HG03103 (cell line): ENCODE data around the gene HSPB7.
A peak's percentile ranks its signal among the peaks of the same experiment; 100 is the strongest.
"Not testable (repeated sequence)": the region's sequence is repeated elsewhere in the genome, so short reads cannot be mapped to it uniquely, and the experiment has no call there.

Experiments
- ATAC-seq: cut with Tn5 transposase; IDR thresholded peaks from one replicate; pipeline ENCODE4 v1.9.1; 2021; ENCODE audit warnings: low read depth; ENCODE audit not compliant: unreplicated experiment

The HSPB7 gene

DNA sequence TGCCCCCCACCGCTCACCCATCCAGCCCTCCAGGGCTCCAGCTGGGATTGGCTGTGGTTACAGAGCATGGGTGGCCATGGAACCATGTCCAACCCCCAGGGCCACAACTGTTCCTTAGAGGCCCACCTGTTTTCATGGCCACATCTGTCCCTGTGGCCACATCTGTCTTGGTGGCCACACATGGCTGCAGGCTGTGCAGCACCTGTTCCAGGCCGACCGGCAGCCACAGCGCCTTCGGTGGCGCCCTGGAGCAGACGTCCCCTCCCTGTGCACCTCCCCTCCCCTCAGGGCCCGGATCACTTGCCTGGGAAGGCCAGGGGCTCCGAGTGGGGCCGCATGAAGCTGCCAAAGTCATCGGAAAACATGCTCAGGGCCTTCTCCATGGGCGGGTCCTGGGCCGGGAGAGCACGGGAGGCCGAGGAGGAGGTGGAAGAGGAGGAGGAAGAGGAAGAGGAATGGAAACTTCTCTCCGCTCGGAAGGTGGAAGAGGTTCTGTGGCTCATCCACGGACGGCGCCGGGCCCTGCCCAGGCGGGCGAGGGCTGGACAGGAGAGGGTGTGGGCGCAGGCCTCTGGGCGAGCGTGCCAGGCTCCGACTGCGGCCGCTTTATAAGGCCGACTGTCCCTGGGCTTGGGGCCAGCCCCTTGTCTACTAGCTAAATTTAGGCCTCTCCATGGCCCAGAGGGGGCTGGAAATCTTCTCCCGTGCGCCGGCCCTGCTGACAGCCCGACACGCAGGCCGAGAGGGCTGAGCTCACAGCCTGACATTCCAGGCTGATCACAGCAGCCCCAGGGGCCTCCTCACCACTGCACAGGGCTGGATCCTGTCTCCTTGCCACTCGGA is at the start of gene HSPB7:
Gene HSPB7, minus strand, starts transcription at position 583 of the 843 bp plus-strand sequence. Its CDS starts 80 bp downstream, at position 503.
- ATAC-seq, result no peak

DNA sequence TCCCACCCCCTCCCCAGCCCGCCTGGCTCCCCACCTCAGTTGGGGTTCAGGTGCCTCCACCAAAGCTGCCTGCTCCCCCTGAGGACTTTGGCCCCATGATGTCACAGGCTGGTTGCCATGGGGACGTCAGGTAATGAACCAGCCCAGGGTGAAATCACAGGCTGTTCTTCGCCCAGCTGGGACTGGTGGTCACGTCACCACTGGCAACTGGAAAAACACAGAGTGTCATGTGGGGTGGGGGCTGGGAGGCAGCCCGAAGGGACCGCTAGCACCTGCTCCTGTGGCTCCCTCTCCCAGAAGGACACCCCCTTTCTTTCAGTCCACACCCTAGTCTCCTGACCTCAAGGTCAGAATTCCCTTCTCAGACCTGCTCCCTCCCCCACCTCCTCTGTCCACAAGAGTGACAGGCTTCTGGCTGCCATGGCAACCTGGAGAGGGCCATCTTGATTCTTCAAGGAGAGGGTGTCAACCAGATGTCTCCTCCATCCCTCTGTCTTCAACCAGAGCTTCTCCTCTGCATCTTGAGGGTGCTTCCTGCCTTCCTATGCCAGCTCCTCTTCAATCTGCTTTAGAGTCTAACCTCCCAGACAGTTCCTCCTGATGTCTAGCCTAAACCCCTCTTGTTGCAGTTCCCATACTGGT is 49.4 kb upstream of the HSPB7 start:
- no peak for ATAC-seq

DNA sequence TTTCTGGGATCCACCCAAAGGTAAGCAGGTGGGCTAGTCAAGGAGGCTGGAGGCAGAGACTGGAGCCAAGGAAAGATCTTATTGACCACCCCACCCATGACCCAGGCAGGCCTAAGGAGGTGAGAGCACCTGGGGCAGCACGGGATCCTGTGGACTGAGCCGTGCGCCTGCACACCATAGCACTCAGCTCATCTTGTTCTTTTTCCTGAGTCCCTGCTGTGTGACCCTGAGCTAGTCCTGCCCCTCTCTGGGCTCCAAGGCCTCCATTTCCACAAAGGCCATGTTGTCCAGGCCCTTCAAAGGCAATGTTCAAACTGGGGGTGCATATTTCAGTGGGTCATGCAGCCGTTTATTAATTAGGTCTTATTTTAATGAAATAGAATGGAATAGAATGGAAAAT is 48.4 kb upstream of the HSPB7 start:
- no peak for ATAC-seq

DNA sequence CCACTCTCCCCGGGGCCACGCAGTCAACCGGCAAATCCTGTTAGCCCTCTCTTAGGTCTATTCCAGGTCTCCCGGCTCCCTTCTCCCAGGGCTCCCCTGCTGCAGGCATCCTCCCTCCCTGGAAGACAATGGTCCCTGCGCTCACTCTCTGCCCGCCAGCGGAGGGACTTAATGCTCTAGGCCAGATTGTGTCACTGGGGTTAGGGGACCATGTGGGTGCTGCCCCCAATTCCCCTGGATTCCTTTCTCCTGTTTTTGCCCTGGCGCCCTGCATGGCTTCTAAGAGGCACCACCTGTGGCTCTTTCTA is 47.4 kb upstream of the HSPB7 start:
- no peak for ATAC-seq

DNA sequence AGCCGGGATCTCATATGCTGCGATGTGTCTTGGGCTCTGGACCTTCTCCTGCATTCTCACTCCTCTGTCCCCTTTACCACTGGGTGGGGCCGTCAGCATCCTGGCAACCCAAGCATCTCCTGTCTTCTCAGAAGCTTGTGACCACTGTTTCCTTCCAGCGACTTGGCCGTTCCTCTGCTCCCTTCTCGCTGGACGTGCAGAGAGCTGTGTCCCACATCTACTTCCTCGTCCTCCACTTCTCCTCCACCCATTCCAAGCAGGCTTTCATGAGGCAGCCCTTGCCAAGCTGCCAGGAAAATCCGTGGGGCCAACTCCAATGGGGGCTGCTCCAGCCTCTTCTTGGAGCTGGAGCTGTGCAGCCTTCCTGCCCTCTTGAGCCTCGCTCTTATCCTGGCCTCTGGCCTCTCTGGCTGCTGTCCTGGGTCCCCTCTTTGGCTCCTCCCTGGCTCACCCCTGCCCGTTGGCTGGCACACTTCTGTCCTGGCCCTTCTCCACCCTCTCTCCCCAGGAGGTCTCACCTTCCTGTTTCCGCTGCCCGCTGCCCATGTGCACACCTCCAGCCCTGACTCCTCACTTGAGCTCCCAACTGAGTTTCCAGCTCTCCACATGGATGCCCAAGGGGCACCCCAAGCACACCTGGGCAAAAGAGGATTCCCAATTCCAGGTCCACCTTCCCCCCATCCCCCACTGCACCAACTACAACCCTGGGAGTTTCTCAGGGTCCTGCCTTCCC is 46.9 kb upstream of the HSPB7 start:
- no peak for ATAC-seq

DNA sequence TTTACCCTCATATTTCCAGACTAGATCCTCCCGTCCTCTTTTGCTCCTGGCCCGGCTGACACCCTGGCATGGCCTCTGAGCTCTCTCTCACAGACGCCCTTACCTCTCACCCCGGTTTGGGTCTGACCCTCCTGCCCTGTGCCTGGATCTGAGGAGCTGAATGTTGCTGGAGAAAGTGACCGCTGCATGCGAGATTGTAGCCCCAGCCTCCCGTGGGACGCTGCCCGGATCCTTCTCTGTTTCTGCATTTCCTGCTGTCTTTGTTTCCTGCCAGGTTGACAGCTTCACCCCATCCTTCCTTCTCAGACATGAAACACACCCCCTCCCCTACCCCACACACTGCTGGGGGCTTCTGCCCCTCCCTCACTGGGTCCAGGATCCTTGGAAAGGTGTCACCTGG is 46.1 kb upstream of the HSPB7 start:
- ATAC-seq, result no peak

DNA sequence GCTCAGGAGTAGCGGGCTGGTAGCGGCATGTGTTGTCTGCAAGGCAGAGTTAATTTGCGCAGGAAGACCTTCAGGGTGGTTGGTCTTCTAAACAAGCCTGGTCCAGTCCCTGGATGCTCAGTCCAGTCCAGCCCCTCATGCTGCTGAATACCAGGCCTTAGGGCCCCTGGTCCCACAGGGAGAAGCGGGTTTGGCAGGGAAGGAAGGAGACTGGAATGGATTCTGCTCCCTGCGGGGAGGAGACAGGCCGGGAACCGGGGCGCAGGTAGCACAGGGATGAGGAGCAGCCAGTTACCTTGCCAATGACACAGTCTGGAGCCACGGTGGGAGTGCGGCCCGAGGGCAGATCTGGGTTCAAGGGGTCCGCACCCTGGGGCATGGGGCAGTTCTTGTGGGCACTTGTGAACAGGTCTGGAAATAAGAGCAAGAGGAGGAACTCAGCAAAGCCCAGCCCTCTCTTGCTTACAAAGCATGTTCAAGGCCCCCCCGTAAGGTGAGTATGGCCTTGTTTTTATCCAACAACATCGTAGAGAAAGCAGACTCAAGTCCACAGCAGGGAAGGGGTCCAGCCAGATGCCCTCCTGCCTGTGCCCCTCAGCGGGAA is 45.5 kb upstream of the HSPB7 start:
- no peak for ATAC-seq

DNA sequence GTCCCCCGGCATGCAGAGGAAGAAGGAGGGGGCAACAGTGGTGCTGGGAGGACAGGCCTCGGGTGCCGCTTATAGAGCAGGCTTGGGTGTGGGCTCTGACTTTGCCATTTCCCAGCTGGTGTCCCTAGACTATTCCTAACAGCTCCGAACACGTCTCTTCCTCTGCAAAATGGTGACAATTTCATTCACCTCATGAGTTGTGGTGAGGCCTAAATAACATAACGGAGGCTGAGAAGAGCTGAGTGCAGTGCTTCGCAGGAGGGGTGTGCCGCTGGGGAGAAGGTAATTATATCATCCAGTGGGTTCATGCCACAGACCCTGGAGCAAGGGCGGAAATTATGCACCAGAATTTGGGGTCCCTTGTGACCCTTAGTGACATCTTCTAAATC is 44.8 kb upstream of the HSPB7 start:
- ATAC-seq, result not testable (repeated sequence)

DNA sequence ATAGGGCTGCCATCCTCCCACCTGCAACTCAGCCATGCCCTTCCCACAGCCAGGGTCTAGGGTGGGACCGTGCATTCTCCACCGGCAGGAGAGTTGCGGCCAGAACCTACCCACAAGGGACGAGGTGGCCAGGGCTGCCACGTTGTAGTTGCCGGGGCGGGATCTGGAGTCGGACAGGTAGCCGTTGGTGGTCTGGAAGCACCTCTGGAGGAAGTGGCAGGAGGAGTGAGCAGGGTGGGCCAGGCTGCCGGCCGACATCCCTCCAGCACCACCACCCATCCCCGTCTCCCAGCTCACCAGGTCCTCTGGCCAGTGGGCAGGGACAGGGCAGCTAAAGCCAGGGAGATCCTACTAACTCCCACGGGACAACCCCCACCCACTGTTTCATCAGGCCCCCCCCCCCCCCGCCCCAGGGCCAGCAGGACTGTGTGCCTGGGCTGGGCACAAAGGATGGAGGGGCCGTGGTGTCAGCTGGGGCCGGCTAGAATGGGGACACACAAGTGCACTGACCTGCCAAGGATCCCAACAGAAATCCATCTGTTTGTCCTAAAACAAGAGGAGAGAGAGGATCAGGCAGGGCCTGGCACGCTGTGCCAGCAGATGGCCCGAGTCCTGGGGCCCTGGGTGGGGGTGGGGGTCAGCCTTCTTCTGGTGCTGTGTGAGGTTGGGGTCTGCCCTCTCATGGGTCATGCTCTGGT is 44.3 kb upstream of the HSPB7 start:
- not testable (repeated sequence) for ATAC-seq

DNA sequence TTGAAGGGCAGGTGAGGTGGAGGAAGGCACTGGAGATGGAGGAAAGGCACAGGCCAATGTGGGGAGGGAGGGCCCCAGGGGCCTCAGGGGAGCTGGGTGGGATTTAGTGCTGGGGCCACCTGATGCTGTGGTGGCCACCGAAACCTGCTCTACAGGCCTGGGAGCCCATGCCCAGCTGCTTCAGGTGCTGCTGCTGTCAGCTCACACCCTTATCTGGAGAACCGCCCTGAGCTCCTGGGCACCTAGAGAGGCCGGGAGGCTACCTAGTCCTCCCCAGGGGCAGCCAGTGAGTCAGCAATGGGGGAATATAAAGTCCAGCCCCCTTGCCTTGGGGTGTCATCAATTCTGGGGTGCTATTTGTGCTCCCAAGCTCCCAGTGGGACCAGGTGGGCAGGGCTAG is 43.4 kb upstream of the HSPB7 start:
- no peak for ATAC-seq

DNA sequence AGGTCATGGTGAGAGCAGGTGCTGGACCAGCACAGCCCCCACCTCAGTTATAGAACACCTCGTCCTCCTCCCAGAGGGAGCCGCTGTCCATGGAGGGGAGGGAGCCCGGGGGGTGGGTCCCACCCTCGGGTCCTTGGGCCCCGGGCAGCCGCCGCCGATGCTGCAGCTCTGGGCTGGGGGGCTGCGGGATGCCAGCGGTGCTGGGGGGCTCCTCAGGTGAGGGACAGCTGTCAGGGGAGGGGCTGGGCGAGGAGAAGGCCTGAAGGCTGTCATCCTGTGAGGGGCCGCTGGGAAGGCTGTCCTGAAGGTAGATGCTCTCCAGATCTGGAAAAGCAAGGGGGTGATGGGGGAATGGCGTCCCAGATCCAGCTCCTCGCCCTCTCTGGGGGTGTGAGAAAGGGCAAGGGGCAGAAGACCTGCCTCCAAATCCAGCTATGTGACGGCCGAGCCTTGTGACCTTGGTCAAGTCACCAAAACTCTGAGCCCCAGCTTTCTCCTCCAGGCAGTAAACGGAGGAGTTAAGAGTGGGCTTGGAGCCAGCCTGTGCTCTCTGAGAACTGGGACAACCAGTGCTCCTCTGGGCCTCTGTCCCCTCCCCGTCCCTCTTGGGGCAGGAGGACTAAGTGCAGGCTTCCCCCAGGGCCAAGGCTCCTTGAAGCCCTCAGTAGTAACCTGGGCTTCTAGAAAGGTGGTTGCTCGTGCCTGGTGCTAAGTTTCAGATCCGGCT is 40.7 kb upstream of the HSPB7 start:
- ATAC-seq, result not testable (repeated sequence)

DNA sequence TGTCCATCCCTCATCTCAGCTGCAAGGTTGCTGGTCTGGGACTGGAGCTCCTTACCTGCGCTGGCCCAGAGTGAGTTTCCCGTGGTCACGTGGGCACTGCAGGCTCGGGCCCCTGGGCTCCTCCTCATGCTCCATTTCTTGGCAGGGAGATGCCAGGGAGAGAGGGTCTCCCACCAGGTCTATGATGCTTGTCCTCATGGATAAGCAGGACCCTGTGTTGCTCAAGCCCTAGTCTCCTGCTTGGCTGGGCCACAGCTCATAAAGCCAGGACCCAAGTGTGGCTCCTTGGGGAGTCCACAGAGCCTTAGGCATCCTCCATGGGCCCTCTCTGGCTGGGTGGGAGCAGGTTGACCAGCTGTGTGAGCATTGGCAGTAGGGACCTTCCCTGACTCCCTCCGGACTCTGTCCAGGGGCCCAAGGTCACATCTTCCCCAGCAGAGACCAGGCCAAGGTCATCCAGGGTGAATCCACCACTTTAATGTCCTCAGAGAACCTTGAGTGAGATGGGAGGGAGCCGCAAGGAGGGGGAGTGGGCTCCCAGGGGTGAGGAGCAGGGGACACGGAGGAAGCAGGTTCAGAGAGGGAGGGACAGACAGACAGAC is 39.6 kb upstream of the HSPB7 start:
- ATAC-seq, result not testable (repeated sequence)

DNA sequence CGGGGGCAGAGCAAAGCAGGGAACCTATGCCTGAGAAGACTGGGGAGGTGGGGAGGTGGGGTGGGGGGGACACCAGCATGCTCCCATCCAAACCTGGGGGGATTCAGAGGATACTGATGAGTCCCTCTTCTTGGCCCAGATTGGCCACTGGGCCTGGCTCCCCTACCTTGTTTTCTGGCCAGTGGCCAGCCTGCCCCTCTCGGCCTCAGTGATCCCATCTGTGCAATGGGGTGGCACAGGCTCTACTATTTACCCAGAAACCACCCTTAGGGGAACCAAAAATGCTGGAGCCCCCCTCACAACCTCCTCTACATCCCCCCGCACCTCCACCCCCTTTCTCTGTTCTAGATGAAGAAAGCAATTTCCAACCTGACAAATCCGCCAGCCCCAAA is 38.7 kb upstream of the HSPB7 start:
- not testable (repeated sequence) for ATAC-seq

DNA sequence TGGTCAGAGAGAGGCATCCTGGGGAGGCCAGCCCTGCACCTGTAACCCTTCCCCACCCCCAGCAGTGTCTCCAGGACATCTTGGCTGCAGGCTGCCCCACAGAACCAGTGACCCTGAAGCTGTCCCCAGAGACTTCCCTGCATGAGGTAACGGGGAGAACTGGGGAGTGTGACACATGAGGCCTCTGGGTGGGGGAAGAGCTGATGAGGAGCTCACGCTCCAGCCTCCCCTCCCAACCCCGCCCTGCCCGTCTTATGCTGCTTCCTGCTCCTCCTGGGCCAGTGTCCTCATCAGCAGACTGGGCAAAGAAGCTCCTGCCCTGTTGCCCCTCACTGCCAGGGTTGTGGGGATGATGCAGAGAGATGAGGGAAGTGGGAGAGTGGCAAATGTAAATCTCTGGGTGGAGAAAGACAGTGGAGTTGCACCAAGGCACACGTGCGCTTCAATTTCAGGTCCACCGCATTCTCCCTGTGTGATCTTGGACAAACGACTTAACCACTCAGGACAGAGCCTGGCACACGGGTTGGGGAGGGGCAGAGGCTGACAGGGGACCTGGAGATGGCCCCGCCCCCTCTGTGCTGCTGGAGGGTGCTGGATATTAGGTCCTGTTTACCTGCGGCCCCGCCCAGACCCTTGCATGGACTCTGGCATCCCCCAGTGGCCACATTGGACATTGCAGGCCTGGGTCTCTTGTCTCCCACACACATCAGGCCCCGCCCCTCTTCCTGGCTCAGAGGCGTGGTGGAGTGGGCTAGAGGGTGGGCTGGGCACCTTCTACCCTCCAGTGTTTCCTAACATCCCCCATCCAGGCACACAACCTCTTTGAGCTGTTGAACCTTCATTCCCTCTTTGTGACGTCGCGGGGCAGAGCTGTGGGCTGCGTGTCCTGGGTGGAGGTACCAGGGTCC is 38.0 kb upstream of the HSPB7 start:
- ATAC-seq, result peak; percentile 73

DNA sequence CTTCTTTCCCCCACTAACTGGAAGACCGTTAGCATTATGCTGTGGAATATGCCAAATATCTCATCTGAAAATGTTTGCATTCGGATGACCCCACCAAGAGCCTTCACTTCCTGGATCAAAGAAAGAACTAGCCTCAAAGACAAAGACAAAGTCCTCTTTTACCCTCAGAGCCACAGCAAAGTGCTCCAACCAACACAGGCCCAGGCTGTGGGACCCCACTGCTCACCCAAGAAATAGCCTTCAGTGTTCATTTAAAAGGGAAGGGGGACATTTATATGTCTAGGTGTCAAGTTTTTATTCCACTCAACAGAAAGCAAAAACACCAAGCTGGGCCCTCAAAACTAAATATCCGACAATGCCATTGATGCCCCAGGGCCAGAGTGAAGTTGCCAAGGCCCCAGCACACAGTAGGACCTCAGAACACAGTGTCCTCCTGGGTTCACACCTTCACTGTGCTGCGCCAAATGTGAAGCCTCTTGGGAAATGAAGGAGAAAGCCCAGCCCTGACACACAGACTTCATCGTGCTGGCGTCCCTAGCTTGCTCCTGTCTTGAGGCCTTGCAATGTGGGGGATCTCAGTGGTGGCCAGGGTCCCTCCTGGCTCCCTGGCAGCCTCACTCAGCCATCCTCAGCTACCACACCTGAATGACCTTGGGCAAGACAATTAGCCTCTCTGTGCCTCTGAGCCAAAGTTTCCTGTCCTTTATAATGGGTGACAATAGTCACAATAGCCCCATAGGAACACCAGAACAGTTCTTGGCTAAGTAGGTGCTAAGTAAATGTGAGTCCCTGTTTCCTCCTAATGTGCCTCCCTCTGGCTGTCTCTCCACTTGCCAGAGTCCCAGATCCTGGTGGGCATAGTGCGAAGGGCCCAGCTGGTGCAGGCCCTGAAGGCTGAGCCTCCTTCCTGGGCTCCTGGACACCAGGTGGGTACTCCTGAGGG is 37.0 kb upstream of the HSPB7 start:
- no peak for ATAC-seq

DNA sequence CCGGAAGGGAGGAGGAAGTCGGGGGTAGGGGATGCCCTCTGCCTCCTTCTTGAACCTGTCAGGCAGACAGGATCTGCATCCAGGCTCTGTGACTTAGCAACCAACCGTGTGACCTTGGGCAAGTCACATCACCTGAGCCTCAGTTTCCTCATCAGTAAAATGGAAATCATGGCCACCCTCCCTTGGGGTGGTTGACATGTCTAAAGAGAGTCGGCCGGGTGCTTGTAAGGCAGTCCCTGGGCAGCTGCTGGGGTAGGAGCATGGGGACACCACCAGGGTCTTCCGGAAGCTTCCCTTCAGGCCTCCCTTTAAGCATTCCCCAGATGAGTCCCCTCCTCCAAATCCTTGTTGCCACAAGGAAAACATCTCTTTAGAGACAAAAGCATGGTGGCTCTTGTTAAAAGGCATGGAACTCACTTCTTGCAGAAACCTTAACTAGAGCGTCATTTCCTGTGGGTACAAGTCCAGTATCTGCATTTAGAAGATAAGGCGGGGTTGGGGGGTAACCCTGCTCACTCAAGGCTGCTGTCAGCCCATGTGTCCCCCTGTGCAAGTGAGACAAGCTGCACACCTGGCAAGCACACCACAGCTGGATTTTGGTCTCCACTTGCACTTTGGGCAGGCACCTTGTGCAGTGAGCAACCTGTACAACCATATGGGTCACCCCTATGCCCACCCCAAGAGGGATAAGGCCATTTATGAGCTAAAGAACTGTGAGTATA is 36.1 kb upstream of the HSPB7 start:
- no peak for ATAC-seq

DNA sequence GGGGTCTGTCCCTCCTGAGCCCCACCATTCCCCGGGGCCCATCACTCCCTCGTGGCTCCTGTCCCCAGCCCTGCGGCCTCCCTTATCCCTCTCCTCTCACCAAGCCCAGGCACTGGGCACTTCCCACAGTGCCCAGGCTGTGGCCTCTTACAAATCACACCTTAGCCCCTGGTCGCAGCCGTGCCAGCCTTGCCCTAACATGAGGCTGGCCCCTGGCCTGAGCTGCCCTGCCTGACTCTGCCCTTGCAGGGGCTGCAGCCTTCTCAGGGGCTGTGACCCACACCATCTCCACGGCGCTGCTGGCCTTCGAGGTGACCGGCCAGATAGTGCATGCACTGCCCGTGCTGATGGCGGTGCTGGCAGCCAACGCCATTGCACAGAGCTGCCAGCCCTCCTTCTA is 34.1 kb upstream of the HSPB7 start:
- not testable (repeated sequence) for ATAC-seq
